SW 1271 (cell line): Measurements from ENCODE around the gene IKZF3.
"Not testable (repeated sequence)": the region's sequence is repeated elsewhere in the genome, so short reads cannot be mapped to it uniquely, and the experiment has no call there.

ENCODE experiments used
- DNase-seq, 2 experiments: peaks; one replicate each; lab custom pipeline; 2025; lab: John Stamatoyannopoulos, UW

IKZF3 gene

GRCh38 chr17:39781031-39781860, 82.9 kb downstream of the IKZF3 start:
- DNase-seq, result no peak

GRCh38 chr17:39777534-39778365, 86.4 kb downstream of the IKZF3 start:
- DNase-seq, result no peak

GRCh38 chr17:39776252-39776651, 87.9 kb downstream of the IKZF3 start:
- no peak for DNase-seq

- no peak for DNase-seq
These were observed 89.1 kb downstream of the IKZF3 start for GRCh38 chr17:39775031-39775430.

- DNase-seq, result no peak
These were observed 90.1 kb downstream of the IKZF3 start for GRCh38 chr17:39774047-39774446.

- DNase-seq, result no peak
These were observed 90.9 kb downstream of the IKZF3 start for GRCh38 chr17:39772987-39773934.

- no peak for DNase-seq
These were observed 91.7 kb downstream of the IKZF3 start for GRCh38 chr17:39772415-39772814.

GRCh38 chr17:39769974-39770587, 94.0 kb downstream of the IKZF3 start:
- peak in 1 of 2 experiments; percentile 22 for DNase-seq

GRCh38 chr17:39767147-39767546, 97.0 kb downstream of the IKZF3 start:
- no peak for DNase-seq

- no peak for DNase-seq
These were observed 98.3 kb downstream of the IKZF3 start for GRCh38 chr17:39765766-39766165.

- DNase-seq, result no peak
These were observed 98.9 kb downstream of the IKZF3 start for GRCh38 chr17:39765175-39765574.

- DNase-seq, result not testable (repeated sequence)
These were observed 99.9 kb downstream of the IKZF3 start for GRCh38 chr17:39764171-39764570.

GRCh38 chr17:39763051-39763820, 100.9 kb downstream of the IKZF3 start:
- no peak for DNase-seq

GRCh38 chr17:39761861-39762496, 102.1 kb downstream of the IKZF3 start:
- DNase-seq, result no peak

GRCh38 chr17:39759204-39759603, 104.9 kb downstream of the IKZF3 start:
- DNase-seq, result no peak

- DNase-seq, result no peak
These were observed 105.9 kb downstream of the IKZF3 start for GRCh38 chr17:39757931-39758873.

GRCh38 chr17:39757176-39757662, 106.9 kb downstream of the IKZF3 start:
- DNase-seq, result no peak

GRCh38 chr17:39756380-39757079, 107.6 kb downstream of the IKZF3 start:
- no peak for DNase-seq
